ENCODE results near the gene PTCHD4. TPM values are rescaled to one million over a fixed set of nuclear protein-coding genes. Genes with fewer than 3 reads are reported as not detected.
A peak's percentile ranks its signal among the peaks of the same experiment; 100 is the strongest.

PTCHD4 gene
- total and polyA plus RNA-seq, 2 of the 13 experiments (the other 11 are each of a cell fraction or from before 2014, with no cell fraction given) = 28.4 to 32.9 TPM

- TF ChIP-seq ZGPAT (CRISPR knock-in tag; IDR thresholded peaks at IDR 0.05) (peak; percentile 77), ZNF646 (CRISPR knock-in tag; IDR thresholded peaks at IDR 0.05) (peak; percentile 86; the same call in 1 of the 2 replicates), GZF1 (CRISPR knock-in tag; IDR thresholded peaks at IDR 0.05) (0 out of 2 replicates have a peak, but pooled peaks have one; percentile 51), ZNF276 (CRISPR knock-in tag; IDR thresholded peaks at IDR 0.05; ENCODE audit: low read depth) (no peak), RFX5 (IDR thresholded peaks at IDR 0.05; ENCODE audit: low read depth, low read length) (no peak), ZNF589 (CRISPR knock-in tag; conservative IDR thresholded peaks at IDR 0.05) (0 out of 2 replicates have a peak, but pooled peaks have one; percentile 52), NCOA1 (CRISPR knock-in tag; IDR thresholded peaks at IDR 0.05) (no peak), ZNF296 (CRISPR knock-in tag; conservative IDR thresholded peaks at IDR 0.05) (no peak), NR2F2 (IDR thresholded peaks at IDR 0.05; ENCODE audit: borderline replicate concordance, low read depth) (0 out of 2 replicates have a peak, but pooled peaks have one; percentile 16), SMYD3 (CRISPR knock-in tag; IDR thresholded peaks at IDR 0.05) (0 out of 2 replicates have a peak, but pooled peaks have one; percentile 35), MED1 (CRISPR knock-in tag; IDR thresholded peaks at IDR 0.05) (peak; percentile 72; the same call in 1 of the 2 replicates), ARNT2 (CRISPR knock-in tag; IDR thresholded peaks at IDR 0.05; ENCODE audit: low read depth) (0 out of 2 replicates have a peak, but pooled peaks have one; percentile 64), ZFP90 (CRISPR knock-in tag; IDR thresholded peaks at IDR 0.05; ENCODE audit: borderline replicate concordance) (no peak), ZNF891 (CRISPR knock-in tag; IDR thresholded peaks at IDR 0.05) (no peak), ZNF513 (CRISPR knock-in tag; conservative IDR thresholded peaks at IDR 0.05) (no peak), BRD4 (CRISPR knock-in tag; IDR thresholded peaks at IDR 0.05) (peak; percentile 82), ZNF34 (CRISPR knock-in tag; IDR thresholded peaks at IDR 0.05; ENCODE audit: borderline replicate concordance) (0 out of 2 replicates have a peak, but pooled peaks have one; percentile 24), ZBTB1 (CRISPR knock-in tag; IDR thresholded peaks at IDR 0.05; ENCODE audit: borderline replicate concordance) (no peak), TBX2 (CRISPR knock-in tag; IDR thresholded peaks at IDR 0.05; ENCODE audit: borderline replicate concordance) (peak; percentile 85), NFE2L1 (CRISPR knock-in tag; IDR thresholded peaks at IDR 0.05; ENCODE audit: borderline replicate concordance) (no peak)
These were observed at the start of gene PTCHD4 (continued) for GRCh38 chr6:48111143-48111506.

All from HepG2 (cell line).